HG02610 (cell line): ENCODE measurements around the gene NSMF.

Experiments
- ATAC-seq: cut with Tn5 transposase; IDR thresholded peaks from one replicate; pipeline ENCODE4 v1.9.1; 2021; ENCODE audit warnings: mild to moderate bottlenecking, moderate library complexity; ENCODE audit not compliant: unreplicated experiment

NSMF gene

GRCh38 chr9:137492464-137493363 lies 33.6 kb upstream of the NSMF start:
- ATAC-seq, result no peak

DNA sequence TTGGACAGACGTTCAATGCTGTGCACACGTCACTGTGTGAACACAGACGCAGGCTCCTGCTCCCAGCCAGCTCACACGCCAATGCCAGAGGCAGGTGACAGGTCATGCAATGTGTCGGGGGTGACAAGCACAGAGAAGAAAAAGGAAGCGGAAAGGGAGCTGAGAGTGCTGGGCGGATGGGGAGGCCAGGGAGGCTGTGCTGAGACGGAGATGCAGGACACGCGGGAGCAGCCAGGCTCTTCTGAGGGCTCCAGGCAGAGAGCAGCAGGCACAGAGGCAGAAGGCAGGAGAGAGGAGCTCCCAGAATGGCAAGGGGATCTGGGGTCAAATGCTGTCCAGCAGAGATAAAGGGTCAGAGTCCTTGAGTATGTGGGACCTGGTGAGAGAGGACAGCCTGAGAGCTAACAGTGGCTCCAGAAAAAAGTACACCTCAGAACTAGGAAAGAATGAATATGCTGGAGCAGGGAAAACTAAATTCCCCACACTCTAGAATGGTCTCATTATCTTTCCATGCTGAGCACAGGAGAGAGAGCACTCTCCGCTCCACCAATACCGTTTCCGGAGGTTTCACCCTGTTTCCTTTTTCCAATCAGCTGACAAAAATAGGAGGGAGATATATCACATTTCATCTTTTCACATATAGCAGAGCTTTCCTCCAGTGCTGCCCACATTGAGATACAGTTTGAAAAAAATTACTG lies 32.8 kb upstream of the NSMF start:
- no peak for ATAC-seq

DNA sequence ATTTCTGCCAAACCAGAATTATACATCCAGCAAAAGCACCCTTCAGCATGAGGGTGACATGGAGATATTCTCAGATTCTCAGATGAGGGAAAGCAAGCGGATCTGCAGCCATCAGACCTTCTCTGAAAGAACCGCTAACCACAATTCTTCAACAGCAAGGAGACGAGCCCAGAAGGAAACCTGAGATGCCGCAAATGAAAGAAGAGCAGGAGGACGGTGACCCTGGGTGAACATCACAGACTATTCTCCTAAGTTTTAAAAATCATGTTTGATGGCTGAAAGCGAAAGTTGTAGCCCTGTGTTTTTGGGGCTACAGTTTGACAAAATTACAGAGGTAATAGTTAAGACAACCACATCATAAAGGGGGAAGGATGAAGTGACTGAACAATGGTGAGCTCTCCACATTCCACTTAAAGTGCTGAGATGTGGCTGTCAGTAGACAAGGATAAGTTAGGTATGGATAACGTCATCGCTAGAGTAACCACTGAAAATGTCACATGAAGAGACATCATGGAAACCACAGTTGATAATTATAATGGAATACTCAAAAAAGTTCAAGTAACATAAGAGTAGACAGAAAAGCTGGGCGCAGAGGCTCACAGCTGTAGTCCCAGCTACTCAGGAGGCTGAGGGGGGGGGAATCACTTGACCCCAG lies 31.5 kb upstream of the NSMF start:
- no peak for ATAC-seq

GRCh38 chr9:137488906-137489305 lies 29.8 kb upstream of the NSMF start:
- ATAC-seq, result no peak

- no peak for ATAC-seq
Measured at GRCh38 chr9:137488327-137488653, 29.2 kb upstream of the NSMF start.

DNA sequence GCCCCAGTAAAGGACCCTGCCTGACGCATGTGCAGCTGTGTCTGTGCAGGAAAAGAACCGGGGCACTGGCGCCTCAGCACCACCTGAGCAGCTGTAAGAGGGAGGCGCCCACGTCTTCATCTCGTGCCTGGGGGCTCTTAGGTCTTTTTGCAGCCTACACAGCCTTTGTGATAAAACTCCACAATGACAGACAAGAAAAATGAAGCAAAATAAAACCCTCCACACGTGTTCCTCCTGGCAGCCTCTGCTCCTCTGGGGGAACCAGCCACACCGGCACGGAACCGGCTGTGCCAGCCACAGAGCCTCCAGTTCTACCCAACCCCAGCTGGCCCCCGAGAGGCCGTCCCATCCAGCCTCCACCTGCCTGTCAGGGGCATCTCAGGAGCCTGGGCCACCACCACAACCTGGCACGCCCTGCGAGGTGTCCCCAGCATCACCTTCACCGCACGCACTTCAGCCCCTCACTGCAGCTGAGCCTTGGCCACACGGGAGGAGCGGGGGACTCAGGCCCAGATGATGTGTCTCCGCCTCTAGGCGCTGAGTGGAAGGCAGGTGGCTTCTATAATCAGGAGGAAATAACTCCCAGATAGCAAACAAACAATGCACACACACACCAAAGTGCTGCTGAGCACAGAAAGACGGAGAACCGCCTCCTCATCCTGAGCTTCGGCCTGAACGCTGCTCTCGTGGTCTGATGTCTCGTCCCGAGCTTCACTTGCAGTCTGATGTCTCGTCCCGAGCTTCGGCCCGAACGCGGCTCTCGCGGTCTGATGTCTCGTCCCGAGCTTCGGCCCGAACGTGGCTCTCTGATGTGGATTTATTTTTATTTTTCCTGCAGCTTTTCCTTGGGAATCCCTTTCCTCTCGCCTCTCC lies 28.6 kb upstream of the NSMF start:
- no peak for ATAC-seq

DNA sequence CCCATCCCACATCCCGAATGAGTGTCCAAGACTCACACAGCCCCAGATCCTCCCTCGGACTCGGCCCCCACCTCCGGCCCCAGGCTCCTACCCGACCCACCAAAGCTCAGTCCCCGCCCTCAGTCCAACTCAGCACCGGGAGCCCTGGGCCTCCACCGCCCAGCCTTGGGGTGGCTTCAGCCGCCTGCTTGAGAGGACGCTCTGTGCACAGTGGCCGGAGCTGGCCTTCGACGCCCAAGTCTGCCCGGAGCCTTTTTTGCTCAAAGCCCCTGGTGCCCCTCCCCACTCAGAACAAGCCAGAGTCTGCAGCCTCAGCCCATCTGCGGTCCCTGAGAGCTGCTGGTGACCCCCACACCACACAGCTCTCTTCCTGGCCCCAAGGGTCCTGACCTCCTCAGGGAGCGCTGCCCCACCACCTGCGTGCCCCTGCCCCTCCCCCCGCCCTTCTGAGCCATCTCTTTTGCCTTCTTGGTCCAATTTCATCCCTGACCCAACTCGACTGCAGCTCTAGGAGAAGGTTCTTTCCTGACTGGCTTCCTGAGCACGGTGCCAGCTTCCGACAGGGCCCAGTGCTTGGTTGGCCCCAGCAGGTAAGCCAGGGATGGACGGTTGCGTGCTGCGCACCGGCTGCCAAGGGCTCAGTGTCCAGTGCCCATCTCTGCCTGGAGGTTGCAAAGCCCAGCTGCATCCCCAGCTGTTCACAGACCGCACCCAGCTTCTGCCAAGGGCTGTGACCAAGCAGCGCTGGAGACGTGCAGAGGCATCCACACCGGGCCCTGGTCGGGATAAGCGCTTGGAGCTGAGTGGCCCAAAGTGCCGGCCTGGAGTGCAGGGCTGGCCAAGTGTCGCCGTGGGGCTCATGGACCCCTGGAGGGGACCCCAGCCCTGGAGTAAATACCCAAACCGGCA lies 27.7 kb upstream of the NSMF start:
- no peak for ATAC-seq

DNA sequence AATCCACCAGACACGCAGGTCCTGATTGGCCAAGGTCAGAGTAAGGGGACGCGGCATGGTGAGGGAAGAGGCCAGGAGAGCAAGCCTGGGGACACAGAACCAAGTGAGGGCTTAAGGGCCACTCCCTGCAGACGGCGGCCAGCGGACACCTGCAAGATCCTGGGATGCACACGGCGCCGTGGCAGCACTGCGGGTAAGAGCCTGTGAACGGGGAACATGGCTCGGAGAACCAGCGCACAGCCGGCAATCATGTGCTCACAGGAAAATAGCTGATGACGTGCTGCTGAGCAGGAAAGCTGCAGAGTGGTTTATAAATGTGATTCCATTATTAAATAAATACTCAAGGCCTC lies 27.0 kb upstream of the NSMF start:
- ATAC-seq, result no peak

- no peak for ATAC-seq
Measured at GRCh38 chr9:137485343-137486140, 26.4 kb upstream of the NSMF start.

GRCh38 chr9:137484551-137485315 lies 25.6 kb upstream of the NSMF start:
- ATAC-seq, result no peak

DNA sequence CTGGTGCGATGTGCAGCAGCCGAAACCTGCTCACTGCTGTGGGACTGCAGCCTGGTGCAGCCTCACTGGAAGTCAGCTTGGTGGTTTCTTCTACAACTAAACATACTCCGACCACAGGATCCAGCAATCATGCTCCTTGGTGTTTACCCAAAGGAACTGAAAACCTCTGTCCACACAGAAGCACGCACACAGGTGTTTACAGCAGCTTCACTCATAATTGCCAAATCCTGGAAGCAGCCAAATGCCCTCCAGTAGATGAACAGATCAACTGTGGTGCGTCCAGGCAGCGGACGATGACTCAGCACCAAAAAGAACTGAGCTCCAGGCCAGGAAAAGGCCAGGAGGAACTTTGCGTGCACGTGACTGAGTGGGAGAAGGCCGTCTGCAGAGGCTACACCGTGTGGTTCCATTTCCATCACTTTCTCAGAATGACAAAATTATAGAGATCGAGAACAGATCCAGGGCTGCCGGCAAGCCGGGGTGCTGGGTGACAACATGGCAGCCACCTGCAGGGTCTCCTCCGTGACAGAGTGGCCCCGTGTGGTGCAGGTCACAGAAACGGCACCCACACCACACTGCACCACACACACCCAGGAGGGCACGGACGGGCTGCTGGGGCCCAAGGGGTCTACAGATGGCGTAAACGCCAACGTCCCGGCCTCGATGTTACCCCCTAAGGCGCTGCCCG lies 23.1 kb upstream of the NSMF start:
- no peak for ATAC-seq

GRCh38 chr9:137480686-137481683 lies 21.9 kb upstream of the NSMF start:
- ATAC-seq, result no peak

DNA sequence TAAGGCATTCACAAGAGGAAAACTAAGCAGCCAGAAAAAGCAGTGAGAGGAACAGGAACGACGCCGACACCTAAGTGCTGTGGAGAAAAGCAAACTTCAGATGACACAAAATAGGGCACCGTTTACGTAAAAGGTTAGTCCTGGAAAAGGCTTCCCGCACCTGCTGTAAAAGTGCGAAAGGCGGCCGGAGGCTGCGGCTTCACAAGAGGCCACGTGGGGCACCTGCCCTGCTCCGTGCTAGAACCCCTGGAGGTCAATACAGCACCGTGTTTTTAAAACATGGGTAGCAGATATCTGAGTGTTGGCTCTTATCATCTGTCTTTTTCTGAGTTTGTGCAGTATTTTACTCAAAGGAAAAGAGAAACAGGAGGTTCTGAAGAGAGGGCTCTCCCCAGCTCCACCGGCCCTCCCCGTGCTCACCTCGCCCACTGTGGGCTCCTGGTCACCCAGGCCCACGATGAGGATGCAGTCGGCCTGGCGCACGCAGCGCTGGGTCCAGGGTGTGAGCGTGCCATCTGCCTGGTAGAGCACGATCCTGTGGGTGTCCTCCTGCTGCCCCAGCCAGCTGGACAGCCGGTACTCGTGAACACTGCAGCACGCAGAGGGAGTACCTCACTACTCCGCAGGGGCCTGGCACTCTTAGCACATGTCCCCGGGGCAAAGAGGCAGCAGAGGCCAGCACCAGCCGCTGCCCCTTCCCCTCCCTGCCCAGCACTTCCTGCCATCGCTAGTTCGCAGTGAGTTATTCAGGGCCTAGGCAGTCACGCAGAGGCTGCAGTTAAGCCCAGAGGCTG lies 21.0 kb upstream of the NSMF start:
- ATAC-seq, result no peak

DNA sequence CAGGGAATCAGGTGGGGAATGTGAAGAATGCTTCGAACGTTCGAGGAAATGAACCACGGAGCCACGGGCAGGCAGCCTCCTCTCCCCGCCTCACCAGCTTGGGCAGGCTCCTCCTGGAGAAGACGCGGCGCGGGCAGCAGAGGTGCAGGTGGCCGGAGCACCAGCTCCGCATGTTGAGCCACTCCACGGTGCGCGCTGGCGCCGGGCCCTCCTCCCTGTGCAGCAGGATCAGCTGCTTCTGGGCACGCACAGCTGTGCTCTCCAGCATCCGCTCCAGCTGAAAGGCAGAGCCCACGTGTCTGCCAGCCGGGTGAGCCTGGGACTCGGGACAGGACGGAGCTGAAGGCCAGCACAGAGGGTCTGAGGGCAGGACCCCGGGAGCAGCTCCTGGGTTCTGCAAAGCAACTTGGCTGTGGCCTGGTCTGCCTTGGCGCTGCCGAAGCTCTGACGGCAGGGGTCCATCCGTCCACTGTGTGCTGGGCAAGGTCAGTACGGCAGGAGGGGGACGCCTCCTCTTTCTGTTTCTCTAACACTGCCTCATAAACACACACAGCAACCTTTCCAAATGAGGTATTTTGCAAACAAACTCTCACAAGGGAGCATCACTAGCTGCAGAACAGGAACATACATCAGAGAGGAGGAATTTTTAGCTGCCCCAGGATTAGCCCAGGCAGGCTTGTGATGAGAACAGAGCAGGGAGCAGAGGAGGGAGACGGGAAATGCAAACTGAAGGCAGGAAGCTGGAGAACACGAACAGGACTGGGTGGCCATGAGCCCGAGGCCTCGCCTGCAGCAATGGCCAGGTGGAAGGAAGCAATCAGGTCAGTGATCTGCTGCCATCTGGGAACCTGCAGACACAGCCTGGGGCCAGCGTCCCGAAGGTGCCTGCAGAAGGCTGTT lies 20.1 kb upstream of the NSMF start:
- no peak for ATAC-seq

GRCh38 chr9:137478613-137478961 lies 19.5 kb upstream of the NSMF start:
- no peak for ATAC-seq
